Measurements from ENCODE around the gene PPP2R2B.

Gene PPP2R2B

DNA sequence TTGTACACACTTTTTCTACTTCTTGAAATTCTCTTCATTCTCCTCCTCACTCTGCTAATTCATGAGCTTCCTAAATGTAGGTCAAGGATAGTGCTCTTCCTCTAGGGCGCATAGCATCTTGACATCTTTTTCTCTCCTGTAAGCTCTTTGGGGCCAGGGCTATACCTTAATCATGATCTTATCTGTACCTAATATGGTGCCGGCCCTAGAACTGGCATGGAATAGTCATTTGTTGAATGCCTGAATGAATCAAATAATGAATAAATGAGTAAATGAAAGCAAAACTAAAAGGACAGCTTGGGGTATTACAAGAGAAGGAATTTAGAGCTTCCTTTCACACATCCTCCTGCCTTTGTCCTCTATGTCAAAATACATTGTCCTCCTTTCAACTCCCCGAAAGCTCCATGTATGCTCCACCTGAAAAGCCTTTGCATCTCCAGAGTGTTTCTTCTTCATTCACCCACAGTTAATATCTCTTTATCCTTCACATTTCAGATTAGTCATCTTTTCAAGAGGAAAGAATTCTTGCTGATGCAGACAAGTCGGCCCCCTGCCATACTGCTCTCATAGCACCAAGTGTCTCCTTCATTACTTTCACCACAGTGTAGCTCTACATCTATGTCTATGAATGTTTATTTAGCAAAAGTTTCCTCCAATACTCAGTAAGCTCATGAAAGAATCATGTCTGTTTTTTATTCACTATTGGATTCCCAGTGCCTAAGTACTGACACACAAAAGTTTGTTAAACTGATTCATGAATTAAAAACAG is 16.4 kb upstream of the PPP2R2B start:
- no peak for TF ChIP-seq CTCF (IDR thresholded peaks at IDR 0.05; ENCODE audit: low read depth, low read length)

DNA sequence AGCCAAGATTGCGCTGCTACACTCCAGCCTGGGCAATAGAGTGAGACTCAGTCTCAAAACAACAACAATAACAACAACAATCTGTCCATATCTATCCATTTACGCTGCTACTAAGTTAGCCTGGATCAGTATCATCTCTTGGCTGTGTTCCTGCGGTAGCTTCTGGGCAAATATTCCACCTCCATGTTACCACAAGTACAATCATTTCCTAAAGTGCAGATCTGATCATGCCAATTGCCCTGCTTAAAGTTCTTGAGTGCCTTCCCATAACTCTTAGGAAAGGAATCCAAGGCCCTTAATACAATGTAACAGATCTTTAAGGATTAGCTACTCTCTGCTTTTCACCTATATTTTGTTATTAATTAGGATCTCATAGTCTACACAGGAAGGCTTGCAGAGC is 15.4 kb upstream of the PPP2R2B start:
- no peak for TF ChIP-seq CTCF (IDR thresholded peaks at IDR 0.05; ENCODE audit: low read depth, low read length)
- H3K4me3 ChIP-seq (ENCODE audit: low read depth, low read length) = no peak overlapping the region

More for the DNA sequence above, 16.4 kb upstream of the PPP2R2B start:
- no peak overlapping the region for H3K4me3 ChIP-seq (ENCODE audit: low read depth, low read length)

- H3K4me3 ChIP-seq (ENCODE audit: low read depth, low read length) = no peak overlapping the region
- no peak for TF ChIP-seq CTCF (IDR thresholded peaks at IDR 0.05; ENCODE audit: low read depth, low read length)
These were observed 13.7 kb upstream of the PPP2R2B start for GRCh38 chr5:146892231-146892630.

- no peak for TF ChIP-seq CTCF (IDR thresholded peaks at IDR 0.05; ENCODE audit: low read depth, low read length)
- no peak overlapping the region for H3K4me3 ChIP-seq (ENCODE audit: low read depth, low read length)
These were observed 13.0 kb upstream of the PPP2R2B start for GRCh38 chr5:146891511-146891910.

GRCh38 chr5:146890731-146891440 is 12.3 kb upstream of the PPP2R2B start:
- H3K4me3 ChIP-seq (ENCODE audit: low read depth, low read length) = no peak overlapping the region
- TF ChIP-seq CTCF (IDR thresholded peaks at IDR 0.05; ENCODE audit: low read depth, low read length) = no peak

GRCh38 chr5:146890066-146890465 is 11.5 kb upstream of the PPP2R2B start:
- no peak overlapping the region for H3K4me3 ChIP-seq (ENCODE audit: low read depth, low read length)
- TF ChIP-seq CTCF (IDR thresholded peaks at IDR 0.05; ENCODE audit: low read depth, low read length) = no peak

DNA sequence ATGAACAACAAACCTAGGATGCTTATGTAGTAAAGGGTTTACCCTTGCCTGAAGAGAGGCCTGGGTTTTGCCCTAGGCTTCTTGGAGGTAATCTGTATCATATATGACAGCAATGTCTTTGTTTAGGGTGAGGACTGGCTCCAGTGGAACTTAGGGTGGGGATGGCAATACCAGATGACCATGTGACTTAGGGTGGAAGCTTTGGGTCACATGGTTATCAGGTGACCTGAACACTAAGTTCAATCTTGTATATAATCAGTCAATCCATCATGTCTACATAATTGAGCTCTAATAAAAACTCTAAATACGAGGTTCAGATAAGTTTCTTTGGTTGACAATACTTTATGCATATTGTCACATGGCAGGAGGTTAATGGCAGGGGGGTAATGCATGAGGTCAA is 10.6 kb upstream of the PPP2R2B start:
- no peak for TF ChIP-seq CTCF (IDR thresholded peaks at IDR 0.05; ENCODE audit: low read depth, low read length)
- no peak overlapping the region for H3K4me3 ChIP-seq (ENCODE audit: low read depth, low read length)
